ENCODE results near the gene NADK2.

DNA sequence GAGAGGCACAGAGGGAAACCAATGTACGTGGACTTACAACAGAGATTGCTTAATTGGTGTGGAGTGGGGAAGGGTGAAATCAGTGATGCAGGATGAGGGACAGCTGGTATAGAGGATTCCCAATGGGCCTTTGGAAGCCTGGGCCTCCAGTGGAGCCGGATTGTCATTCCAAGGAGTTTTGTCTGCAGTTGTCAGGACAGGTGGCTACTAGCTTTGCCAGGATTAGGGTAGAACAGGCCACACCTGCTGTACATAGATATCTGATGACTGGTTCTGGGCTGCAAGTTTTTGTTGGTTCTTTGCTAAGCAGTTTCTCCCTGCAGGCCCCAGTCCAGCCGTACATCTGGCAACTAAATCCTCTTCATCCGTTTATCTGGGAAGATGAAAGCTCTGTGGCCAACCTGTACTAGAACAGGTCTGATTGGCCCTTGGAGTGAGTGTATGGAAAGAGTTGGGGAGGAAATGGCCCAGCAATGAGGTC lies 85.6 kb downstream of the NADK2 start:
- TF ChIP-seq, protein P1, sequence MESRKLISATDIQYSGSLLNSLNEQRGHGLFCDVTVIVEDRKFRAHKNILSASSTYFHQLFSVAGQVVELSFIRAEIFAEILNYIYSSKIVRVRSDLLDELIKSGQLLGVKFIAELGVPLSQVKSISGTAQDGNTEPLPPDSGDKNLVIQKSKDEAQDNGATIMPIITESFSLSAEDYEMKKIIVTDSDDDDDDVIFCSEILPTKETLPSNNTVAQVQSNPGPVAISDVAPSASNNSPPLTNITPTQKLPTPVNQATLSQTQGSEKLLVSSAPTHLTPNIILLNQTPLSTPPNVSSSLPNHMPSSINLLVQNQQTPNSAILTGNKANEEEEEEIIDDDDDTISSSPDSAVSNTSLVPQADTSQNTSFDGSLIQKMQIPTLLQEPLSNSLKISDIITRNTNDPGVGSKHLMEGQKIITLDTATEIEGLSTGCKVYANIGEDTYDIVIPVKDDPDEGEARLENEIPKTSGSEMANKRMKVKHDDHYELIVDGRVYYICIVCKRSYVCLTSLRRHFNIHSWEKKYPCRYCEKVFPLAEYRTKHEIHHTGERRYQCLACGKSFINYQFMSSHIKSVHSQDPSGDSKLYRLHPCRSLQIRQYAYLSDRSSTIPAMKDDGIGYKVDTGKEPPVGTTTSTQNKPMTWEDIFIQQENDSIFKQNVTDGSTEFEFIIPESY (IDR thresholded peaks at IDR 0.05): no peak
- TF ChIP-seq, protein P2, sequence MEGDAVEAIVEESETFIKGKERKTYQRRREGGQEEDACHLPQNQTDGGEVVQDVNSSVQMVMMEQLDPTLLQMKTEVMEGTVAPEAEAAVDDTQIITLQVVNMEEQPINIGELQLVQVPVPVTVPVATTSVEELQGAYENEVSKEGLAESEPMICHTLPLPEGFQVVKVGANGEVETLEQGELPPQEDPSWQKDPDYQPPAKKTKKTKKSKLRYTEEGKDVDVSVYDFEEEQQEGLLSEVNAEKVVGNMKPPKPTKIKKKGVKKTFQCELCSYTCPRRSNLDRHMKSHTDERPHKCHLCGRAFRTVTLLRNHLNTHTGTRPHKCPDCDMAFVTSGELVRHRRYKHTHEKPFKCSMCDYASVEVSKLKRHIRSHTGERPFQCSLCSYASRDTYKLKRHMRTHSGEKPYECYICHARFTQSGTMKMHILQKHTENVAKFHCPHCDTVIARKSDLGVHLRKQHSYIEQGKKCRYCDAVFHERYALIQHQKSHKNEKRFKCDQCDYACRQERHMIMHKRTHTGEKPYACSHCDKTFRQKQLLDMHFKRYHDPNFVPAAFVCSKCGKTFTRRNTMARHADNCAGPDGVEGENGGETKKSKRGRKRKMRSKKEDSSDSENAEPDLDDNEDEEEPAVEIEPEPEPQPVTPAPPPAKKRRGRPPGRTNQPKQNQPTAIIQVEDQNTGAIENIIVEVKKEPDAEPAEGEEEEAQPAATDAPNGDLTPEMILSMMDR (IDR thresholded peaks at IDR 0.05 in 2 of 3, conservative IDR thresholded peaks at IDR 0.05 in 1 of 3; ENCODE audit: control insufficient read depth in 2 of 3, extremely low read depth in 1 of 3, insufficient read depth in 1 of 3, low read depth in 3 of 3, low read length in 3 of 3): no peak
- no peak for TF ChIP-seq CEBPB (IDR thresholded peaks at IDR 0.05; ENCODE audit: borderline replicate concordance in 1 of 2, low read depth in 2 of 2, low read length in 2 of 2)
- TF ChIP-seq SMC3 (IDR thresholded peaks at IDR 0.05; ENCODE audit: borderline replicate concordance, low read length): no peak
- TF ChIP-seq, protein P3, sequence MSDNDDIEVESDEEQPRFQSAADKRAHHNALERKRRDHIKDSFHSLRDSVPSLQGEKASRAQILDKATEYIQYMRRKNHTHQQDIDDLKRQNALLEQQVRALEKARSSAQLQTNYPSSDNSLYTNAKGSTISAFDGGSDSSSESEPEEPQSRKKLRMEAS (IDR thresholded peaks at IDR 0.05; ENCODE audit: low read depth, low read length): no peak
- TF ChIP-seq EZH2 (IDR thresholded peaks at IDR 0.05; ENCODE audit: borderline replicate concordance, control insufficient read depth, low read depth, low read length): no peak
- TF ChIP-seq POLR2AphosphoS5 (IDR thresholded peaks at IDR 0.05; ENCODE audit: low read length): no peak
- TF ChIP-seq, protein P4, sequence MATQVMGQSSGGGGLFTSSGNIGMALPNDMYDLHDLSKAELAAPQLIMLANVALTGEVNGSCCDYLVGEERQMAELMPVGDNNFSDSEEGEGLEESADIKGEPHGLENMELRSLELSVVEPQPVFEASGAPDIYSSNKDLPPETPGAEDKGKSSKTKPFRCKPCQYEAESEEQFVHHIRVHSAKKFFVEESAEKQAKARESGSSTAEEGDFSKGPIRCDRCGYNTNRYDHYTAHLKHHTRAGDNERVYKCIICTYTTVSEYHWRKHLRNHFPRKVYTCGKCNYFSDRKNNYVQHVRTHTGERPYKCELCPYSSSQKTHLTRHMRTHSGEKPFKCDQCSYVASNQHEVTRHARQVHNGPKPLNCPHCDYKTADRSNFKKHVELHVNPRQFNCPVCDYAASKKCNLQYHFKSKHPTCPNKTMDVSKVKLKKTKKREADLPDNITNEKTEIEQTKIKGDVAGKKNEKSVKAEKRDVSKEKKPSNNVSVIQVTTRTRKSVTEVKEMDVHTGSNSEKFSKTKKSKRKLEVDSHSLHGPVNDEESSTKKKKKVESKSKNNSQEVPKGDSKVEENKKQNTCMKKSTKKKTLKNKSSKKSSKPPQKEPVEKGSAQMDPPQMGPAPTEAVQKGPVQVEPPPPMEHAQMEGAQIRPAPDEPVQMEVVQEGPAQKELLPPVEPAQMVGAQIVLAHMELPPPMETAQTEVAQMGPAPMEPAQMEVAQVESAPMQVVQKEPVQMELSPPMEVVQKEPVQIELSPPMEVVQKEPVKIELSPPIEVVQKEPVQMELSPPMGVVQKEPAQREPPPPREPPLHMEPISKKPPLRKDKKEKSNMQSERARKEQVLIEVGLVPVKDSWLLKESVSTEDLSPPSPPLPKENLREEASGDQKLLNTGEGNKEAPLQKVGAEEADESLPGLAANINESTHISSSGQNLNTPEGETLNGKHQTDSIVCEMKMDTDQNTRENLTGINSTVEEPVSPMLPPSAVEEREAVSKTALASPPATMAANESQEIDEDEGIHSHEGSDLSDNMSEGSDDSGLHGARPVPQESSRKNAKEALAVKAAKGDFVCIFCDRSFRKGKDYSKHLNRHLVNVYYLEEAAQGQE (IDR thresholded peaks at IDR 0.05; ENCODE audit: low read depth, low read length): no peak
- TF ChIP-seq HDGF (IDR thresholded peaks at IDR 0.05): no peak
- TF ChIP-seq, protein P5, sequence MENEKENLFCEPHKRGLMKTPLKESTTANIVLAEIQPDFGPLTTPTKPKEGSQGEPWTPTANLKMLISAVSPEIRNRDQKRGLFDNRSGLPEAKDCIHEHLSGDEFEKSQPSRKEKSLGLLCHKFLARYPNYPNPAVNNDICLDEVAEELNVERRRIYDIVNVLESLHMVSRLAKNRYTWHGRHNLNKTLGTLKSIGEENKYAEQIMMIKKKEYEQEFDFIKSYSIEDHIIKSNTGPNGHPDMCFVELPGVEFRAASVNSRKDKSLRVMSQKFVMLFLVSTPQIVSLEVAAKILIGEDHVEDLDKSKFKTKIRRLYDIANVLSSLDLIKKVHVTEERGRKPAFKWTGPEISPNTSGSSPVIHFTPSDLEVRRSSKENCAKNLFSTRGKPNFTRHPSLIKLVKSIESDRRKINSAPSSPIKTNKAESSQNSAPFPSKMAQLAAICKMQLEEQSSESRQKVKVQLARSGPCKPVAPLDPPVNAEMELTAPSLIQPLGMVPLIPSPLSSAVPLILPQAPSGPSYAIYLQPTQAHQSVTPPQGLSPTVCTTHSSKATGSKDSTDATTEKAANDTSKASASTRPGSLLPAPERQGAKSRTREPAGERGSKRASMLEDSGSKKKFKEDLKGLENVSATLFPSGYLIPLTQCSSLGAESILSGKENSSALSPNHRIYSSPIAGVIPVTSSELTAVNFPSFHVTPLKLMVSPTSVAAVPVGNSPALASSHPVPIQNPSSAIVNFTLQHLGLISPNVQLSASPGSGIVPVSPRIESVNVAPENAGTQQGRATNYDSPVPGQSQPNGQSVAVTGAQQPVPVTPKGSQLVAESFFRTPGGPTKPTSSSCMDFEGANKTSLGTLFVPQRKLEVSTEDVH (IDR thresholded peaks at IDR 0.05; ENCODE audit: low read depth, partially characterized antibody): no peak
- no peak for TF ChIP-seq RCOR1 (conservative IDR thresholded peaks at IDR 0.05; ENCODE audit: low read depth, low read length)
- no peak for TF ChIP-seq ETV6 (conservative IDR thresholded peaks at IDR 0.05 in 1 of 2, IDR thresholded peaks at IDR 0.05 in 1 of 2; ENCODE audit: borderline replicate concordance in 1 of 2, low read depth in 1 of 2)
- TF ChIP-seq, protein P6, sequence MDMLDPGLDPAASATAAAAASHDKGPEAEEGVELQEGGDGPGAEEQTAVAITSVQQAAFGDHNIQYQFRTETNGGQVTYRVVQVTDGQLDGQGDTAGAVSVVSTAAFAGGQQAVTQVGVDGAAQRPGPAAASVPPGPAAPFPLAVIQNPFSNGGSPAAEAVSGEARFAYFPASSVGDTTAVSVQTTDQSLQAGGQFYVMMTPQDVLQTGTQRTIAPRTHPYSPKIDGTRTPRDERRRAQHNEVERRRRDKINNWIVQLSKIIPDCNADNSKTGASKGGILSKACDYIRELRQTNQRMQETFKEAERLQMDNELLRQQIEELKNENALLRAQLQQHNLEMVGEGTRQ (IDR thresholded peaks at IDR 0.05; ENCODE audit: borderline replicate concordance, low read depth, low read length): no peak
